Measurements from ENCODE around the gene UPB1. TPM values are rescaled to one million over a fixed set of nuclear protein-coding genes. Genes with fewer than 3 reads are reported as not detected.
A peak's percentile ranks its signal among the peaks of the same experiment; 100 is the strongest.
"Not testable (repeated sequence)": the region's sequence is repeated elsewhere in the genome, so short reads cannot be mapped to it uniquely, and the experiment has no call there.

The UPB1 gene
- total RNA-seq, 1 experiment from 2014 or later = not detected

- DNase-seq (ENCODE audit: low read depth, low spot score) = no peak
These were observed 23.6 kb upstream of the UPB1 start for GRCh38 chr22:24471570-24471969.

GRCh38 chr22:24473284-24473683 lies 21.8 kb upstream of the UPB1 start:
- in situ Hi-C loops (cut with HindIII; ENCODE audit: low pct_unique_long_range_greater_than_20kb, low sequenced_read_pairs) = no loop called here
- DNase-seq (ENCODE audit: low read depth, low spot score) = no peak

More at GRCh38 chr22:24471570-24471969, 23.6 kb upstream of the UPB1 start:
- in situ Hi-C loops (cut with HindIII; ENCODE audit: low pct_unique_long_range_greater_than_20kb, low sequenced_read_pairs) = no loop called here

GRCh38 chr22:24474221-24474620 lies 20.9 kb upstream of the UPB1 start:
- peak; percentile 14 for DNase-seq (ENCODE audit: low read depth, low spot score)
- in situ Hi-C loops (cut with HindIII; ENCODE audit: low pct_unique_long_range_greater_than_20kb, low sequenced_read_pairs) = no loop called here

GRCh38 chr22:24474649-24475255 lies 20.4 kb upstream of the UPB1 start:
- no peak for DNase-seq (ENCODE audit: low read depth, low spot score)
- in situ Hi-C loops (cut with HindIII; ENCODE audit: low pct_unique_long_range_greater_than_20kb, low sequenced_read_pairs) = no loop called here

- DNase-seq (ENCODE audit: low read depth, low spot score) = no peak
- in situ Hi-C loops (cut with HindIII; ENCODE audit: low pct_unique_long_range_greater_than_20kb, low sequenced_read_pairs) = no loop called here
These were observed 13.5 kb upstream of the UPB1 start for GRCh38 chr22:24481641-24482040.

GRCh38 chr22:24482575-24482974 lies 12.6 kb upstream of the UPB1 start:
- no peak for DNase-seq (ENCODE audit: low read depth, low spot score)
- in situ Hi-C loops (cut with HindIII; ENCODE audit: low pct_unique_long_range_greater_than_20kb, low sequenced_read_pairs) = no loop called here

GRCh38 chr22:24482998-24483397 lies 12.1 kb upstream of the UPB1 start:
- DNase-seq (ENCODE audit: low read depth, low spot score) = no peak
- in situ Hi-C loops (cut with HindIII; ENCODE audit: low pct_unique_long_range_greater_than_20kb, low sequenced_read_pairs) = no loop called here

- in situ Hi-C loops (cut with HindIII; ENCODE audit: low pct_unique_long_range_greater_than_20kb, low sequenced_read_pairs) = no loop called here
- DNase-seq (ENCODE audit: low read depth, low spot score) = no peak
These were observed 11.1 kb upstream of the UPB1 start for GRCh38 chr22:24483976-24484545.

- in situ Hi-C loops (cut with HindIII; ENCODE audit: low pct_unique_long_range_greater_than_20kb, low sequenced_read_pairs) = no loop called here
- no peak for DNase-seq (ENCODE audit: low read depth, low spot score)
These were observed 10.0 kb upstream of the UPB1 start for GRCh38 chr22:24485170-24485569.

GRCh38 chr22:24485608-24486007 lies 9.5 kb upstream of the UPB1 start:
- in situ Hi-C loops (cut with HindIII; ENCODE audit: low pct_unique_long_range_greater_than_20kb, low sequenced_read_pairs) = no loop called here
- peak; percentile 43 for DNase-seq (ENCODE audit: low read depth, low spot score)

- DNase-seq (ENCODE audit: low read depth, low spot score) = no peak
- in situ Hi-C loops (cut with HindIII; ENCODE audit: low pct_unique_long_range_greater_than_20kb, low sequenced_read_pairs) = no loop called here
These were observed 8.6 kb upstream of the UPB1 start for GRCh38 chr22:24486501-24486921.

- in situ Hi-C loops (cut with HindIII; ENCODE audit: low pct_unique_long_range_greater_than_20kb, low sequenced_read_pairs) = no loop called here
- no peak for DNase-seq (ENCODE audit: low read depth, low spot score)
These were observed 6.1 kb upstream of the UPB1 start for GRCh38 chr22:24489011-24489410.

- not testable (repeated sequence) for DNase-seq (ENCODE audit: low read depth, low spot score)
These were observed 5.7 kb upstream of the UPB1 start for GRCh38 chr22:24489434-24489833.

GRCh38 chr22:24492391-24492790 lies 2.7 kb upstream of the UPB1 start:
- in situ Hi-C loops (cut with HindIII; ENCODE audit: low pct_unique_long_range_greater_than_20kb, low sequenced_read_pairs) = no loop called here
- DNase-seq (ENCODE audit: low read depth, low spot score) = no peak

More at GRCh38 chr22:24489434-24489833, 5.7 kb upstream of the UPB1 start:
- in situ Hi-C loops (cut with HindIII; ENCODE audit: low pct_unique_long_range_greater_than_20kb, low sequenced_read_pairs) = not testable (repeated sequence)

- no peak for DNase-seq (ENCODE audit: low read depth, low spot score)
- in situ Hi-C loops (cut with HindIII; ENCODE audit: low pct_unique_long_range_greater_than_20kb, low sequenced_read_pairs) = no loop called here
These were observed 985 bp upstream of the UPB1 start for GRCh38 chr22:24494167-24494527.

GRCh38 chr22:24495365-24495675 lies 188 bp downstream of the UPB1 start:
- in situ Hi-C loops (cut with HindIII; ENCODE audit: low pct_unique_long_range_greater_than_20kb, low sequenced_read_pairs) = no loop called here

GRCh38 chr22:24496234-24496633 lies 1.1 kb downstream of the UPB1 start:
- in situ Hi-C loops (cut with HindIII; ENCODE audit: low pct_unique_long_range_greater_than_20kb, low sequenced_read_pairs) = no loop called here
- no peak for DNase-seq (ENCODE audit: low read depth, low spot score)

More at GRCh38 chr22:24495365-24495675, 188 bp downstream of the UPB1 start:
- no peak for DNase-seq (ENCODE audit: low read depth, low spot score)

GRCh38 chr22:24496661-24497060 lies 1.5 kb downstream of the UPB1 start:
- in situ Hi-C loops (cut with HindIII; ENCODE audit: low pct_unique_long_range_greater_than_20kb, low sequenced_read_pairs) = no loop called here
- DNase-seq (ENCODE audit: low read depth, low spot score) = no peak

GRCh38 chr22:24497841-24498258 lies 2.7 kb downstream of the UPB1 start:
- in situ Hi-C loops (cut with HindIII; ENCODE audit: low pct_unique_long_range_greater_than_20kb, low sequenced_read_pairs) = no loop called here
- no peak for DNase-seq (ENCODE audit: low read depth, low spot score)

GRCh38 chr22:24498824-24499223 lies 3.7 kb downstream of the UPB1 start:
- in situ Hi-C loops (cut with HindIII; ENCODE audit: low pct_unique_long_range_greater_than_20kb, low sequenced_read_pairs) = no loop called here
- no peak for DNase-seq (ENCODE audit: low read depth, low spot score)
